IPS-15b (cell line): ENCODE data around the gene OSBPL7.
"Not testable (repeated sequence)": the region's sequence is repeated elsewhere in the genome, so short reads cannot be mapped to it uniquely, and the experiment has no call there.

Experiments used
- H3K27me3 ChIP-seq: one replicate; pipeline ENCODE4 v1.6.1; 2013; ENCODE audit warnings: low read length; ENCODE audit not compliant: control insufficient read depth, insufficient read depth
- H3K36me3 ChIP-seq: one replicate; pipeline ENCODE4 v1.6.1; 2013; ENCODE audit warnings: low read length; ENCODE audit not compliant: control insufficient read depth, insufficient read depth
- H3K4me1 ChIP-seq: one replicate; pipeline ENCODE4 v1.6.1; 2013; ENCODE audit warnings: mild to moderate bottlenecking, low read length; ENCODE audit not compliant: control insufficient read depth, insufficient read depth
- H3K4me3 ChIP-seq: one replicate; pipeline ENCODE4 v1.5.1; 2013; ENCODE audit warnings: low read depth, low read length
- H3K9ac ChIP-seq: one replicate; pipeline ENCODE4 v1.6.1; 2013; ENCODE audit warnings: low read depth, mild to moderate bottlenecking, low read length
- H3K9me3 ChIP-seq: one replicate; pipeline ENCODE4 v1.6.1; 2013; ENCODE audit warnings: mild to moderate bottlenecking, low read length; ENCODE audit not compliant: control insufficient read depth, insufficient read depth

The OSBPL7 gene

DNA sequence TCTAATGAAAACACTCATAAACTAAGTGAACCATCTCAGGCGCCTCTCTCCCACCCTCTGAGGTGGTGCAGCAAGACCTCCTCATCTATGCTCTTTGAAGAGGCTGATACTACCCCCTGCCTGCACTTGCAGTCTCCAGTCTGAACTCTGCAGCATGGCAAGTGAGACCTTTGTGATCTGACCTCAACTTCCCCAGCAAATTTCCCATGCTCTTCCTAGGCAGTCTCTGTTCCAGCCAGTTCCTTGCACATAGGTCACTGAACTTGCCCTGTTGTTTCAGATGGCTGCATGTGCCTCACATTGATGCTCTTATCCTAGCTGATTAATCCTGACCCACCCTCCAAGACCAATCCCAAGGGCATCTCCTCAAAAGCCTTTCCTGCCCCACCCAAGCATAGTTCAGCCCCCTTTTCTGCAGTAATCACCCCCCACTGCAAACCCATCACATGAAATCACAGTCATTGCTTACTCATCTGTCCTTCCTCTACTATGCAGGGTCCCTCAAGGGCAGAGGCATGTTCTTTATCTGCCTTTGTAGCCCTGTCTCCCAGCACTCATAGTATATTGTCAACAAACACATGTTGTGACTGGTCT is 46.5 kb downstream of the OSBPL7 start:
- Histone ChIP-seq H3K4me1 (no peaks in the 10 kb centered on the region), H3K36me3 (no peaks in the 10 kb centered on the region), H3K9me3 (no peaks in the 10 kb centered on the region), H3K4me3 (no peak overlapping the region), H3K9ac (no peak overlapping the region), H3K27me3 (peaks cover 24% of the 10 kb centered on the region)

DNA sequence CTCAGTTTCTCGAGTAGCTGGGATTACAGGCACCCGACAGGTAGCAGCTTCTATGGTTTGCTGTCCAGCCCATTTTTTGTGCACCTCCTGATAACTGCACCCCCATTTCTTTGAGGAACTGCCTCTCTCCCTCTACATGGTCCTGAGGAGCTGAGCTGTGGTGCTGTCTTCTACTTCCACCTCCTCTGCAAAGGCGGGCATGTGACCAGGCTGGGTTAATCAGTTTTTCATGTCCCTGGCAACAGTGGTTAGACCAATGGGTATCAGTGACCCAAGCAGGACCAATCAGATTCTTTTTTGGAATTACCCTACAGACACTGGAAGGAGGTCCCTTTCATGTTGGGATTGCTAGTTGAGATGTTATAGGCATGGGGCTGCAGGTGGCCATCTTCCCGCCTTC is 47.3 kb downstream of the OSBPL7 start:
- no peak overlapping the region for H3K4me3 ChIP-seq
- peaks cover 24% of the 10 kb centered on the region for H3K27me3 ChIP-seq
- no peaks in the 10 kb centered on the region for H3K36me3 ChIP-seq
- no peaks in the 10 kb centered on the region for H3K9me3 ChIP-seq
- H3K9ac ChIP-seq, result no peak overlapping the region
- no peaks in the 10 kb centered on the region for H3K4me1 ChIP-seq

DNA sequence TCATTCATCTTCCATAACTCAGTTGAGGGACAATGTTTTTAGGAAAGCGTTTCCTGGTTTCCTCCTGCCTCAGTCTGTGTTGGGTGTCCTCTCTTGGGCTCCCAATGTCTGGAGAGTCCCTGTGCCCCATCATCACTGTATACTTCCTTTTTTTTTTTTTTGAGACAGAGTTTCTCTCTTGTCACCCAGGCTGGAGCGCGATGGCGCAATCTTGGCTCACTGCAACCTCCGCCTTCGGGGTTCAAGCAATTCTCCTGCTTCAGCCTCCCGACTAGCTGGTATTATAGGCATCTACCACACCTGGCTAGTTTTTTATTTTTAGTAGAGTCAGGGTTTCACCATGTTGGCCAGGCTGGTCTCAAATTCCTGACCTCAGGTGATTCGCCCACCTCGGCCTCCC is 47.9 kb downstream of the OSBPL7 start:
- not testable (repeated sequence) for H3K4me3 ChIP-seq, H3K4me1 ChIP-seq, H3K9ac ChIP-seq, H3K9me3 ChIP-seq, H3K36me3 ChIP-seq
- H3K27me3 ChIP-seq, result peaks cover 24% of the 10 kb centered on the region

DNA sequence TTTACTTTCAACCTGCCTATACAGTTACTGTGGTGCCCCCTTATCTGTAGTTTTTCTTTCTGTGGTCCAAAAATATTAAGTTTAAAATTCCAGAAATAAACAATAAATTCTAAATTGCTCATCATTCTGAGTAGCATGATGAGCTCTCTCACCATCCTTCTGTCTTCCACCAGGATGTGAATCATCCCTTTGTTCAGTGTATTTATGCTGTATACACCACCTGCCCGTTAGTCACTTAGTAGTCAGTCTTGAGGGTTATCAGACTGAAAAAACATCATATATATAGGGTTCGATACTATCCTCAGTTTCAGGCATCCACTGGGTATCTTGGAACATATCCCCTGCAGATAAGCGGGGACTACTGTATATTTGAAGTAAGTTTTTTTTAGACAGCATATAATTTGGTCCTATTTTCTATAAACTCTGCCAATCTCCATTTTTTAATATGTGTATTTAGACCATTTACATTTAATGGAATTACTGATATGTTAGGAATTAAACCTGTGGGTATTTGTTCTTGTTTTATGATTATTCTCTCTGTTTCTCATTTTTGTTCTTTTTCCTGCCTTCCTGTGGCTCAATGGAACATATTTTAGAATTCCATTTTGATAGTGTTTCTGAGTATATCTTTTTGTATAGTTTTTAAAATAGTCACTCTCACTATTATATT is 57.5 kb downstream of the OSBPL7 start:
- no peaks in the 10 kb centered on the region for H3K27me3 ChIP-seq

GRCh38 chr17:47762728-47763127 is 58.9 kb downstream of the OSBPL7 start:
- H3K36me3 ChIP-seq, result no peaks in the 10 kb centered on the region
- no peak overlapping the region for H3K9ac ChIP-seq

More for the DNA sequence above, 57.5 kb downstream of the OSBPL7 start:
- H3K9ac ChIP-seq, result no peak overlapping the region
- H3K36me3 ChIP-seq, result no peaks in the 10 kb centered on the region
- H3K9me3 ChIP-seq, result no peaks in the 10 kb centered on the region
- H3K4me1 ChIP-seq, result no peaks in the 10 kb centered on the region
- no peak overlapping the region for H3K4me3 ChIP-seq

GRCh38 chr17:47760409-47761140 is 61.0 kb downstream of the OSBPL7 start:
- H3K9ac ChIP-seq, result no peak overlapping the region
- no peaks in the 10 kb centered on the region for H3K9me3 ChIP-seq
- H3K27me3 ChIP-seq, result peaks cover 4% of the 10 kb centered on the region
- no peaks in the 10 kb centered on the region for H3K36me3 ChIP-seq
- no peak overlapping the region for H3K4me3 ChIP-seq
- H3K4me1 ChIP-seq, result no peaks in the 10 kb centered on the region

More at GRCh38 chr17:47762728-47763127, 58.9 kb downstream of the OSBPL7 start:
- H3K4me3 ChIP-seq, result no peak overlapping the region
- no peaks in the 10 kb centered on the region for H3K4me1 ChIP-seq
- H3K9me3 ChIP-seq, result no peaks in the 10 kb centered on the region
- H3K27me3 ChIP-seq, result no peaks in the 10 kb centered on the region

DNA sequence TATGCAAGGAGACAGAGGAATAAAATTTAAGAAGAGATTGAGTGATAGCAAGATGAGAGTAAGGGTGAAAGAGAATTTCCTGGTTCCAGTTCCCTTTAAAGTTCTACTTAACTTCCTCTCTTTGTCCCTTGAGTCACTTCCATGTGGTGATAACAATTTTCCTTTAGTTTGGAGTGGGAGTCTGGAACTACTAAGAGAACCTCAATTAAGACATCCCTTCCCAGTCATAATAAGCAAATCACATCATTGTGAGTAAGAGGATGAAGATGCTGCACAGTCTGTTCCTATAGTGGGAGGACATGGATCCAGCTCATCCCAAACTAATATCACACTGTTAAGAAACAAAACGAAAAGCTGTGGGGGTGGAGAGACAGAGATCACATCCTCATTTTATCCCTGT is 64.2 kb downstream of the OSBPL7 start:
- Histone ChIP-seq H3K4me1 (no peaks in the 10 kb centered on the region), H3K27me3 (peaks cover 4% of the 10 kb centered on the region), H3K4me3 (no peak overlapping the region), H3K36me3 (no peaks in the 10 kb centered on the region), H3K9ac (no peak overlapping the region), H3K9me3 (no peaks in the 10 kb centered on the region)
